Body of pancreas (tissue), 2 donors: ENCODE results near the gene CXCL8. TPM values are rescaled to one million over a fixed set of nuclear protein-coding genes. Genes with fewer than 3 reads are reported as not detected.

Source experiments
- total RNA-seq, 2 donors: library from RNA; depleted of rRNA; stranded (reverse); fragments of >200 nt; gene quantifications; one replicate each; pipeline ENCODE4 v1.1.0, GENCODE V29; 2016

CXCL8 gene
- total RNA-seq, 2 donors from 2014 or later, result 3.9 to 12.9 TPM

Other genes starting within 250 kb of the CXCL8 start
- gene RASSF6, start 120.1 kb upstream of the CXCL8 start, total RNA-seq, result 10 to 100 TPM in 1 of 2 donors, 1 to 10 TPM in 1; 5.3 to 10.1 TPM
- gene CXCL6, start 96.1 kb downstream of the CXCL8 start, total RNA-seq, result 10 to 100 TPM in 1 of 2 donors, 1 to 10 TPM in 1; 2.3 to 10.1 TPM
- not detected for gene PF4V1, start 112.7 kb downstream of the CXCL8 start, total RNA-seq
- gene CXCL1, start 128.8 kb downstream of the CXCL8 start, total RNA-seq, result 10 to 100 TPM; 17.1 to 52.7 TPM
- gene PF4, start 241.5 kb downstream of the CXCL8 start, total RNA-seq, result not detected
- not detected for gene PPBP, start 247.6 kb downstream of the CXCL8 start, total RNA-seq